Measurements from ENCODE around the gene NOC2L.

NOC2L gene

DNA sequence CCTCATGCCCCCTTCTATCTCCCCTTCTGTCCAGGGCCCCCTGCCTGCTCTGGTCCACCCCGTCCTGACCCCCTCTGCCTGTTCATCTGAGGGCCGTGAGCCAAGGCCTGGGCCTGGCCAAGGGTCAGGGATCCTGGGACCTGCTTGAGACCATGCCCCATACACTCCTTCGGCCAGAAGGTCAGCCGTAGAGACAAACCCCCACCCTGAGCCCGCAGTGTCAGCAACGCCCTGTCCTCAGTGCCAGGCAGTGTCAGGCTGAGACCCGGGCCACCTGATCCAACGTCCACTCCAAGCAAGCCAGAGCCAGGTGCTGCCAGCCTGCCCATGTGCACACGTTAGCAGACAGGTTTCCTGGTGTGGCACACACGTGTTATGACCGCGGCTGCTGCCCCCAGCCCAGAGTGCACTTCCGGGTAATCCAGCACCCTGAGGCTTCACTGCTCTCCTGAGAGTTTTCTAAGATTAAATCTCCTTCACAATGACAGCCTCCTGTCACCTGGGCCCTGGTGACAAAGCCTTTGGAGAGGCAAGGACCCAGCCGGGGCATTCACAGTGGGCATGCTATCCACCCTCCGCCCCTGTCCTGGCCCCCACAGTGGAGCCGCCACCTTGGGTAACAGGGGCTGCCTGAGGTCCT lies 45.4 kb downstream of the NOC2L start:
- no peak for DNase-seq

DNA sequence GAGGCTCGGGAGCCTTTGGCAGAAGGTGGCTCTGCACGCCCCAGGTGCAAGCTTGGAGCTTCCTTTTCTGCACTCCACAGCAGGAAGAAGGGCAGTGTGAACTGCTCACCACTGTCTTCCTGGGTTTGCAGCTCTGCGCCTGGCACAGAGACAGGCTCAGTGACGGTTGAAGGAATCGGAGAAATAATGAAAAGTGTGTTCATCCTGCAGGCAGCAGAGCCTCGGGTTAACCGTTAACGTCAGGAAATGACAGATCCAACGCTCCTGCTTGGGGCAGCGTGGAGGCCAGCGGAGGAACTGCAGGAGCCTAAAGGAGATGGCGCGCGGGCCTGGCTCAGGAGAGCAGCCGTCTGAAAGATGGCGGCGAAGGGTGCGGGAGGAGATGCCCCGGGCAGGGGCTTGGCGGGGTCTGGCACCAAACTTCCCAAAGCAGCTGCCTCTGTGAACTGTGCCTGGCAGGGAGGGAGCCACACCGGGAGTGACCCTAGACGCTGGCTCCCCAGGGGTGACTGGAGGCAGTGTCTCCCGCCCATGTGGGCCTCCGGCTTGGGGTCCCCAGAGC lies 46.2 kb downstream of the NOC2L start:
- DNase-seq, result no peak

DNA sequence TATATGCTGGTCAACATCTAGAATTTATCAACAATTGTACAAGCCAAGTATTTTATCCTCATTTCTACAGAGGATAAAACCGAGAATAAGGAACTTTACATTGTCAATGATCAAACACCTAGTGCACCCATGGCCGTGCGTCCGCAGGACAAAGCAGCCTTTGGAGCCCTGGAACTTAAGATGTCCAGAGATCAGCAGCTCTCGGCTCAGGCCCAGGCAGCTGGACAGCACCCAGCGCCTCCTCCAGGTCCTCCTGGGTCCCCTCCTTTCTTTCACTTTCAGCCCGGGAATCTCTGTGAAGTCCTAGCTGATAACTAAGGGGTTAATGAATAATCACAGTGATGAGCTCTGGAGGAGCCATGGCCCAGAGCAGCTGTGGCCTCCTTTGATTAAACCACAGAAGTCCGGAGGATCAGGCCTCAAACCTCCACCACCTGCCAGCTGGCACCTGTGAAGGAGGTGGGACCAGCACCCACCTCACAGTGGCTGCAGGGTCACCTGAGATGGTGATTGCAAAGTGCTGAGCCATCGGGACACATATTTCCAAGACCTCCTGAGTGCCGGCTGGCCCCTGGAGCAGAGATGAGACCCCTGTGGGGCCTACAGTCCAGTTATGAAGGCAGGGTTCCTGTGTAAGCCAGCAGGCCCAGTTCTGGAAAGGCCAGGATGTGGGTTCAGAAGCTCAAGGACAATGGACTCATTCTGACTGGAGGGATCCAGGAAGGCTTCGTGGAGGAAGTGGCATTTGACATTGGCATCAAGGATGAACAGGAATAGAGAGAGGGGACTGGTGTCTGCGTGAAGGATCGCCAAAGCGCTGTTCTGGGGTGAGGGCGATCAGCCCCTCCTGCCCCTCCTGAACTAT lies 46.9 kb downstream of the NOC2L start:
- no peak for DNase-seq

DNA sequence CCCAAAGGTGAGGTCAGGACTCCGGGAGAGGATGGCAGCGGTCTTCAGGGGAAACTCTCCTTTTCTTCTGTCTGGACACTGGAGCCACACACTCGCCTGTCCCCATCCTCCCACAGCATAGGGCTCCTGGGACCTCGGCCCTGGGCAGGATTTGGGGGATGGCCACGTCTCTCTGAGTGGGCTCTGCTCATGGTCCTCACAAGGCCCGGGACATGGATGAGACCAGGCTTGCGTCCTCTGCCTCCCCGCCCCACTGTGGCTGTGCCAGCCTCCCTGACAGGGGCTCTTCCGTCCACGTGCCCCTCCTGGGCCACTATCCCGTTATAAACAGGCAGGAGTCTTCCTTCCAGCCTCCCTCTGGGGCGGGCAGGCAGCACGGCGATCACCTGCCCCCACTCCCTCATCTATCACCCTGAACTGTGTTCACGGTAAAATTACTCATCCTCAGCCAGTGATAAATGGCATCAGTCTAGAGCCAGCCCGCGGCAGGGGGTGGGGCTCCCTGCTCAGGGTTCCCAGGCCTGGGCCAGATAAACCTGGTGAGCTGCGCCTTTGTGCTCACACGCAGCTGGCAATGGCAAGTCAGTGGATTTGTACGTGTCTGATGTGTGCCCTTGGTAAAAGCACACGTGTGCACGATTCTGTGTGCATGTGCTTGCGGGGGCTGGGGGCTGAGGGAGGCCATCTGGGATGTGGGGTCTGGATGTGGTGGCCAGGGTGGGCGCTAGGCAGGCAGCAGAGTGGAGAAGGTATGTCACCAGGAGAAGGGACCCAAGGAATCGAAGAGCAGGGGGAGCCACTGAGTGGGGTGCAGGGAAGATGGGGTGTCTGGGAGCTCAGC lies 48.0 kb downstream of the NOC2L start:
- no peak for DNase-seq

DNA sequence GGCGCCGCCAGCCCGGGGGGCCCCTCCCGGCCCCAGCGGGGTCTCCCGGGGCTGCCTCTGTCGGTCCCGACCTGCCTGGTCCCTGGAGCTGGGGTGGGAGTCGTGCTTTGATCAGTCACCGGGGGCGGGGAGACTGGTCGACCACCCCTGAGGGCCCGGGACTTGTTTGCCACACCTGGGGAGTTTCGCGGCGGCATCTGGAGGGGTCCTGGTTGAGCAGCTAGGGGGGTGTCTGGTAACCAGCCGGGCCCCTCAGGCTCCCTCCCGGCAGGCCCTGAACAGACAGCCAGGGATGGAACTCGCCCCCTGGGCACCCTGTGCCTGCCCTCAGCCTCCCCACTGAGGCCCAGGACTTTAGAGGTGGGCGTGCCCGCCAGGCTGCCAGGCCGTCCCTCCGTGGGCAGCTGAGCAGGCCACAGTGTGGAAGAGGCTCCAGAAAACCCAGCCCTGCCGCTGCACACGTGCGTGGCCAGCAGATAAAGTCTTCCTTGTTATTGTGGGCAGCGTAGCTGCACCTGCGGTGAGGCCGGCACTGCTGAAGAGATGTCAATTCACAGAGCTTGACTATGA lies 48.7 kb downstream of the NOC2L start:
- no peak for DNase-seq

DNA sequence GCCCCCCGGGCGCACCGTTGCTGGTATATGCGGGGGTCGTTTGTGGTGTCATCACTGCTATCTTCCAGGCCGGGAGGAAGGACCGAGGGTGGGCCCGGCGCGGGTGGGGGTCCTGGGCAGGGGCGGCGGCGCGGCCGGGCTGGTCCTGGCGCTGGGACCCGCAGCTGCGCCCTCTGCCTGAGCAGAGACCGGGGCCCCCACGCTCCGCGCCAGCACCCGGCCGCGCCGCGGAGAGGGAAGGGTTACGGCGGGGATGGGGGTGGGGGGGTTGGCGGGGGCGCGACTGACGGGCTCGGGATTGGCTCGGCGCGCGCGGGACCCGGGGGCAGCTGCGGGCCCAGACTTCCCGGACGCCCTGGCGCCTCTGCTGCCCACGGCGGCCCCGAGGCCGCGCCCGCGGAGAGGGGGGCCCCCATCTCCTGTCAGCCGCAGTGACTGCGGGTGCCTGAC lies 49.2 kb downstream of the NOC2L start:
- DNase-seq, result no peak

DNA sequence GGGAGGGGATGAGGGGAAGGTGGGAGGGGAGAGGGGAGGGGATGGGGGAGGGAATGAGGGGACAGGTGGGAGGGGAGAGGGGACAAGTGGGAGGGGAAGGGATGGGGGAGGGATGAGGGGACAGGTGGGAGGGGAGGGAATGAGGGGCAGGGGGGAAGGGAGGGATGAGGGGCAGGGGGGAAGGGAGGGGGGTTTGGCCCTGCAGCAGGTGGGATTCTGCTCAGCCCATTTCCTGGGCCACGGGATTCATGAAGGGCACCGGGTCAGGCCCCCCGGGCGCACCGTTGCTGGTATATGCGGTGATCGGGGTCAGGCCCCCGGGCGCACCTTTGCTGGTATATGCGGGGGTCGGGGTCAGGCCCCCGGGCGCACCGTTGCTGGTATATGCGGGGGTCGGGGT lies 50.4 kb downstream of the NOC2L start:
- no peak for DNase-seq

DNA sequence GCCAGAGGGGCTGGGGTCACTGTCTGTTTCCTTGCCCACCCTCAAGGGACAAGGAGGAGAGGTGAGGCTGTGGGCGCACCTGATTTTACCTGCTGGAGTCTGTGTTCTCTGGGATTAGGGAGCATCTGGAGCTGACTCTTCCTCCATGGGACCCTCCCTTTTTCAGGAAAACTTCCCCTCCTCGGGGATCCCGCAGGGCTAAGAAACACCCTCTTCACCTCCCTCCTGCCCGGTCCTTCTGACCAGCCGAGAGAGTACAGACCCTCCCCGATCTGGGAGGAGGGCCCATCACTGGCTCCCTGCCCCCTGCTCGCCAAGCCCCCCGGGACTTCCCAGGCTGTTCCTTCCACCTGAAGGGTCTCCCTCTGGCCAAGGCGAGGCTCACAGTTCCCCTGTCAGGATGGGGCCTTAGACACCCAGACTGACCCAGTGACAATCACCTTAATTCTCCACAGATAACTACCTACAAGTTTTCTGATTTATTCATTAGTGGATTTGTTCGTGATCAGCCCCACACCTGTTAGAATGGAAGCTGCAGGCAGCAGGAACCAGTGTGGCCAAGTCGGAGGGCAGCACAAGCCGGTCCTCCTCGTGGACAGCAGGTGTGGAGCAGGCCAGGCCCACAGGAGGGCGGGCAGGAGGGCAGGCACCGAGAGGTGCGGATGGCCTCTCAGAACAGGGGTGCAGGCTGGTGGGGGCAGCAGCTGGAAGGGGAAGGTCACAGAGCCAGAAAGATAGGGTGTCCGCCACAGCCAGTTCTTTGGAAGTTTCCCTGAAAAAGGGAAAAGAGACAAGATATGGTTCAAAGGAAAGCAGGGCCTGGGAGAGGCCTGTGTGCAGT lies 51.2 kb downstream of the NOC2L start:
- DNase-seq, result no peak

DNA sequence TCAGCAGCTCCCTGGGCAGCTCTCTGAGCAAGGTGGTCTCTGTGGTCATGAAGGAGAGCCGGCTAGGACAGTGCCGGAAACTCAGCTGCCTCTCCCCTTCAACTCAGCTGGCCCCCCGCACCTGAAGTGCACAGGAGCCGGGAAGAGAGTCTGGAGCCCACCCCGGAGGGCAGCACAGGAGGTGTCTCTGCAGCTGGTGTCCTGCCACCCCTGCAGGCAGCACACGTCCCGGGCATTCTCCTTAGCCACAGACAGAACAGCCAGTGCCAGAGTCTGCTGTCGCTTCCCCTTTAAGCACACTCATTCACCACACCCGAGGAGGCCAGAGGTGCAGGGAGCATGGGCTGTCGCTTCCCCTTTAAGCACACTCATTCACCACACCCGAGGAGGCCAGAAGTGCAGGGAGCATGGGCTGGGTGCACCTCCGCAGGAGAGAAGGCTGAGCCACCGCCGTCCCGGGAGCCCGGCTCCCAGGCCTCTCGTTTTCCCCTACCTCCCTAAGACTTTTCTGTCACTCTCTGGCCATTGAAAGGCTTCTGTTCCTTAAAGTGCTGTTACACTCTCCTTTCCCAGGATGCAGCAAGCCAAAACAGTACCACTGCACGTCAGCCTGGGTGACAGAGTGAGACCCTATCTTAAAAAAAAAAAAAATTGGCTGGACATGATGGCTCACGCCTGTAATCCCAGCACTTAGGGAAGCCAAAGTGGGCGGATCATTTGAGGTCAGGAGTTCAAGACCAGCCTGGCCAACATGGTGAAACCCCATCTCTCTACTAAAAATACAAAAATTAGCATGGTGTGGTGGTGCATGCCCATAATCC lies 52.2 kb downstream of the NOC2L start:
- DNase-seq, result peak; percentile 8 to 51

DNA sequence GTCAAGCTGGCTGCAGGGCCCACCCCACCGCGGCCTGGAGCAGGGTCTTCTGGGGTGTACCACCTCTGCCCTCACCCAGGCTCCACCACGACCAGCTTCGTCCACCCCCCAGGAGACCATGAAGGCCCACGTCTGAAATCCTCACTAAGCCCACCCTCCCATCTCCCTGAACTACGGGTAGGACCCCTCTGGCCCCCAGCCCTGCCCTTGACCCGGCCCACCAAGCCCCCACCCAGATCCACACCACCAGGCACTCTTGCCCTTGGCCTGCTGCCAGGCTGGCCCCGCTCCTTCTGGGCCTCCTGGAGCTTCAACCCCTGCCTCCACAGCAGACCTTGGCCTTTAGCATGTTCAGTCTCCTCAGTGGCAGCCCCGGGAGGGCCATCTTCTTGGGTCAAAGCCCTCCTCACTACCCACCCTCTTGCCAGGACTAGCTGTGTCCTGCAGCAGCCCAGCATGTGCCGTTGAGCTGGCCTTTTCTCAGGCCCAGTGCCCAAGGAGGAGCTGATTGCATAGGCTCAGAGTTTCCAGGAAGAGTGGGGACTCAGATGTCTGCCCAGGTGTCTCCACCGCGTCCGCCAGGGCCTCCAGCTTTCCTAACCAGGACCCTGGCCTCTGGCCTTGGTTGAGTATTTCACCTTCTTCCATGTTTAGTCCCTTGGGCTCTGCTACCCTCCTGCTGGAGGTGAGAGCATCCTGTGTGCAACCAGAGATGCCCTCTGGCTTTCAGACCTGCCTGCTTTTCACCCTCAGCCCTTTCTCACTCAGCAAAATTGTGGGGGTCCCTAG lies 53.1 kb downstream of the NOC2L start:
- no peak for DNase-seq

DNA sequence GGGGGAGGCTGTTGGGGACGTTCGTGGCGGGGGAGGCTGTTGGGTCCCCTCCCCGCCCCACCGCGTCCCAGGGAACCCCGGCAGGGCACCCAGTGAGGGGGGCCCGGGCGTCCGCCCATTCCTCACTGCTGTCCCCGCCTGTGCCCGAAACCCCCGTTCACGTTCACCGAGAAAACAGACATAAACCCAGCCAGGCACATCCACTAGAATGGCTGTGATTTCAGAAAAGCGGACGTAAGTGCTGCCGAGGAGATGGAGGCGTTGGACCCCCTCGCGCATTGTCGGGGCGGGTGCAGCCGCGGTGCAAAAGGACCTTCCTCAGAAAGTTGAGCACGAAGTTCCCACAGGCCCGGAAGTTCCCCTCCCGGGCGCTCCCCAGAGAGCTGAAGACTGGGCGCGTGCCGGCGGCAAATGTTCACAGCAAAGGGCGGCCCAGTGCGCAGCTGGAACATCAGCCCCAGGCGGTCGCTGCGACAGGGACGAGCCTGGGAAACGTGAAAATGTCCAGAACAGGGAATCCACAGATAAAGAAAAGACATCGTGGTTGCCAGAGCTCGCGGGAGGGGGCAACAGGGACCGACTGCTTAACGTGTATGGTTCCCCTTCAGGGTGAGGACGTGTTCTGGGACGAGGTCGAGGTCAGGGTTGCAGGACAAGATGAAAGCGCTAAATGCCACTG lies 53.8 kb downstream of the NOC2L start:
- peak; percentile 16 to 24 for DNase-seq

DNA sequence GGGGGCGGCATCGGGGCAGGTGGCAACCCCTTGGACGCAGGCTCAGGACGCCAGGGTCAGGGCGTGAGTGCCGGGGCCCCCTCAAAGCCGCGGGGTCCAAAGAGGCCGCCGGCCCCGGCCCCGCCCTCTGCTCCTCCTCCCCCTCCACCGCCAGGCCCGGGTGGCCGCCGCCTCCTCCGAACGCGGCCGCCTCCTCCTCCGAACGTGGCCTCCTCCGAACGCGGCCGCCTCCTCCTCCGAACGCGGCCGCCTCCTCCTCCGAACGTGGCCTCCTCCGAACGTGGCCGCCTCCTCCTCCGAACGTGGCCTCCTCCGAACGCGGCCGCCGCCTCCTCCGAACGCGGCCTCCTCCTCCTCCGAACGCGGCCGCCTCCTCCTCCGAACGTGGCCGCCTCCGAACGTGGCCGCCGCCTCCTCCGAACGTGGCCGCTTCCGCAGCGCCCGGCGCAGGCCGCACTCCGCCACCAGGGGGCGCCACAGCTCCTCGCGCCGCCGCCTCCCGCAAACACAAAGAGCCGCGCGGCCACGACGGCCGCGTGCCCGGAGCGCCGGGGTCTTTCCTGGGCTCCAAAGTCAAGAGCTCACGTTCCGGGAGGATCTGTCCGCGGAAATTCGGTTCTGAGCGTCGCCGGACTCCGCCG lies 54.6 kb downstream of the NOC2L start:
- DNase-seq, result peak; percentile 85 to 88

DNA sequence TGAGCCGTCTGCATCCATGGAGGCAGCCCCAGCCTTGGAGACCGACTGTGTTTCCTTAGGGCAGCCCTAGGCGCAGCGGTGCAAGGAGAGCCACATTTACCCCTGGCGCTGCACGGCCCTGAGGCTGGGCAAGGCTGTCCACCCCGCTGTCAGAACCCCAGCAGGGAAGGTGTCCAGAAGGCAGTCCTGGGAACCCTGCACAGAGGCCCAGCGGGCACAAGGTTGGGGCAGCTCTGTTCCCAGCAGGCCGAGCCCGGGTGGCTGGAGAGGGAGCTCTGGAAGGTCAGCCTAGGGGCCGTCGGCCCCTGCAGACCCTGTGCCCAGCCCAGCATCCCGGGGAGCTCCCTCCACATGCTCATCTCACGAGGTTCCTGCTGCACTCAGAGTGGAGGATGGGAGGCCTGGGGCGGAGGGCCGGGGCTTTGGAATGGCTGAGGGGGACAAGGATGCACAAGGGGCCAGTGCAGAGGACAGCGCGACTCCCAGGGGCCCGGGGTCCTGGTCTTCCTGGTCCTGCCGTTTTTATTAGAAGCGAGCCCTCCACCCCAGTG lies 55.3 kb downstream of the NOC2L start:
- DNase-seq, result no peak

DNA sequence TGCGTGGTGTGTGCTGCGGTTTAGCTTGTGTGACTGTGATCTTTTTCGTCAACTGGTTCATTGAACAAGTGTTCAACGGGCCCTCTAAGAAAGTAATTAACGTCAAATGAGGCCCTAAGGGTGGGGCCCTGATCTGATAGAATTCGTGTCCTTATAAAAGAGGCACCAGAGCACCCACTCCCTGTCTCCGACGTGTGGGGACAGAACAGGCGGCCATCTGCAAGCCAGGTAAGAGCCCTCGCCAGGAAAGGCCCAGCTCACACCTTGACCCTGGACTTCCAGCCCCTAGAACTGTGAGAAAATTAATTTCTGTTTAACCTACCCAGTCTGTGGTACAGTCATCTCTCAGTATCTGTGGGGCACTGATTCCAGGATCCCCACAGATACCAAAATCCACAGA lies 55.8 kb downstream of the NOC2L start:
- DNase-seq, result no peak

DNA sequence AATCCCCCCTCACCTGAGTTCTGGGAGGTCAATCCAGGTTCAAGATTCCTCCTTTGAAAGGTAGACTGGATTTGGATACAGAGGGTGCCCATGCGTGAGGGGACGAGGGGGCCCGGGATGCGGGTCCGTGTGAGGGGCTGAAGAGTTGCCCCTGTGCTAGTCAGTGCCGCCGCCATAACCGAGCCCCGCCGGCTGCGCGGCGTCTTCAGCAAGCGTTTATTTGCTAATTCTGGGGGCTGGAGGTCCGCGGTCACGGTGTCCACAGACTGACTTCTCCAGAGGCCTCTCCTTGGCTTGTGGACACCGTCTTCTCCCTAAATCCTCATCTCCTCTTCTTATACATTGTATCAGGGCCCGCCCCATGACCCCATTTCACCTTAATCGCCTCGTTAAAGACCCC lies 56.3 kb downstream of the NOC2L start:
- no peak for DNase-seq

DNA sequence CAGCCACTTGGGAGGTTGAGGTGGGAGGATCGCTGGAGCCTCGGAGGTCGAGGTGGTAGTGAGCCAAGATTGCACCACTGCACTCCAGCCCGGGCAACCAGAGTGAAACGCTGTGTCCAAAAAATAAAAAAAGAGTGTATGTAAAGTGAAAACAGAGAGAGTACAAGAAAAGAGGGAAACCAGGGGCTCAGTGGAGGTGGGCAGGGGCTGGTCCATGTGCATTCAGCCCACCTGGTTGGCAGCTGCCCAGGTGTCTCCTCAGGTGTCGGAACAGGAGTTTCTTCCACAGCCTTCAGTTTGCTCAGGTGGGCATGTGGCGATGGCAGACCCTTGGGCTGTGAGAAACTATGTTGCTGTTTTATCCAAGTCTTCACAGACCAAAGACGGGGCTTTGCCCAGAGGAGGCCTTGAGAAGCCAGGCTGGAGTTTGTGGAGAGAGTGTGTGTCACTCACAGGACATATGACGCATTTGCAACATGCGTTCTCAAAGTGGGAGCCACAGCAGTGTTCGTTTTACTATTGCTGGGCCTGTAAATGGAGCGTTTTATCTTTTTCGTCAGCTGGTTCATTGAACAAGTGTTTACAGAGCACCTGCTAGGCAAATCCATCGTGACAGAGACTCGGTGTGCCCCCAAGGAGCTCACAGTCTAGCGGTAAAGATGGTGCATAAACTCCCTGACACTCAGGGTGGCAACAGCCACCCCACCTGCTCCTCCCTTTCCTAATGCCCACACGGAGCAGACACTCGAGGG lies 57.8 kb downstream of the NOC2L start:
- DNase-seq, result no peak

DNA sequence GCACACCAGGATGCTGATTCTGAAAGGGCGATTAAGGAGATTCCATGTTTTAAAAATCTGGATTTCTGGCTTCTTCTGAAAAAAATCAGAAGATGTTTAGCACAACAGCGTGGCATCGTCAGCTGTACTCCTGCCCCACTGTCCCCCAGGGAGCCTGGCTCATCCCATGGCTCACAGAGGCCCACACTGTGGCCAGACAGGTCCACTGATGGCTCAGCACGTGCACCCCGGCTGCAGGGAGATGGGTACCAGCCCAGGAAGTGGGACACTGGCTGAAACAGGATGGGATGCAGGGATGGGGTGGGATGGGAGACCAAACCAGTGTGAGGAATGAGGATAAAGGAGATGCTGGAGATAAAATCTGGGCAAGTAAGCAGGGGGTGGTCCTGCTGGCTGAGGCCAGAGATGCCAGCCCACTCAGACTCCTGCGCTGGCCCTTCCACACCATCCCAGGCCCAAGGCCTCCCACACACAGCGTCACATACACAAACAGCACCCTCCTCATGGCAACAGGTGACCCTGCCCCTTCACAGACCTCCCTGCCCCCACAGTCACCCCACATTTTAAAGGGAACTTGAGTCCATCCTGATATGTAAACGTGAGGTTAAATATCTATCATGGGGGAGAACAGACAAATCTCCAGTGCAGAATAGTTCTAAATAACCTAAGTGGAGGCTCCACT lies 59.3 kb downstream of the NOC2L start:
- no peak for DNase-seq

Data from CD4-positive, alpha-beta T cell treated with Interleukin-1 beta for 1 hour (primary cell).